CD14-positive monocyte (primary cell): ENCODE results near the gene RTP5. TPM values are rescaled to one million over a fixed set of nuclear protein-coding genes. Genes with fewer than 3 reads are reported as not detected.
A peak's percentile ranks its signal among the peaks of the same experiment; 100 is the strongest.

Experiments
- DNase-seq, 3 donors: peaks; one replicate each; pipeline ENCODE4 v3.0.0-alpha.2; 2011 to 2022
- H2AFZ ChIP-seq: 2 replicates; pipeline ENCODE4 v1.6.0; 2012; ENCODE audit warnings: mild to moderate bottlenecking, low read depth, low read length, inconsistent platforms; ENCODE audit not compliant: insufficient read depth, poor library complexity, severe bottlenecking
- H3K27ac ChIP-seq, 2 donors: 1 replicate in 1 of 2; 2 replicates in 1 of 2; pipeline ENCODE4 v1.5.1; 2012 to 2013; ENCODE audit warnings: low read length in 2 of 2, control low read depth in 1 of 2, inconsistent platforms in 1 of 2, low read depth in 1 of 2, mild to moderate bottlenecking in 1 of 2
- H3K27me3 ChIP-seq, 2 donors: one replicate each; pipeline versions ENCODE4 v1.6.0 to v1.6.1; 2011 to 2013; ENCODE audit warnings: low read length in 2 of 2; ENCODE audit not compliant: control insufficient read depth in 2 of 2, insufficient read depth in 2 of 2
- H3K36me3 ChIP-seq, 2 donors: replicated peaks in 1 of 2; 1 replicate in 1 of 2; 2 replicates in 1 of 2; pipeline versions ENCODE4 v1.5.1 to v1.6.1; 2012 to 2013; ENCODE audit warnings: low read length in 2 of 2, control low read depth in 1 of 2, inconsistent platforms in 1 of 2, mild to moderate bottlenecking in 1 of 2; ENCODE audit not compliant: insufficient read depth in 2 of 2, control insufficient read depth in 1 of 2
- H3K4me1 ChIP-seq, 2 donors: 1 replicate in 1 of 2; 2 replicates in 1 of 2; pipeline versions ENCODE4 v1.5.1 to v1.6.1; 2012 to 2013; ENCODE audit warnings: low read length in 2 of 2, control low read depth in 1 of 2, inconsistent platforms in 1 of 2, mild to moderate bottlenecking in 1 of 2, moderate library complexity in 1 of 2; ENCODE audit not compliant: insufficient read depth in 2 of 2, control insufficient read depth in 1 of 2
- H3K4me2 ChIP-seq: replicated peaks from 2 replicates; pipeline ENCODE3; 2012; ENCODE audit warnings: low read length, moderate library complexity, mild to moderate bottlenecking; ENCODE audit not compliant: poor library complexity, severe bottlenecking; ENCODE audit errors: extremely low read depth
- H3K4me3 ChIP-seq, 3 experiments: fragments of 200-600 bp in 1 of 3; sonication (generic) in 1 of 3; replicated peaks in 1 of 3; 1 replicate in 2 of 3; 2 replicates in 1 of 3; pipeline ENCODE4 v1.5.1; 2011 to 2013; ENCODE audit warnings: low read length in 3 of 3, mild to moderate bottlenecking in 3 of 3, control low read depth in 2 of 3, low read depth in 2 of 3, inconsistent platforms in 1 of 3, moderate library complexity in 1 of 3
- H3K79me2 ChIP-seq: 2 replicates; pipeline ENCODE4 v1.6.0; 2012; ENCODE audit warnings: mild to moderate bottlenecking, control low read depth, inconsistent platforms, low read length, moderate library complexity; ENCODE audit not compliant: insufficient read depth
- H3K9ac ChIP-seq: 2 replicates; pipeline ENCODE4 v1.6.0; 2017; ENCODE audit warnings: low read length, mild to moderate bottlenecking; ENCODE audit not compliant: insufficient read depth, poor library complexity, severe bottlenecking
- H3K9me3 ChIP-seq, 2 donors: replicated peaks in 1 of 2; 1 replicate in 1 of 2; 2 replicates in 1 of 2; pipeline versions ENCODE4 v1.5.1 to v1.6.1; 2012 to 2013; ENCODE audit warnings: low read length in 2 of 2, control low read depth in 1 of 2; ENCODE audit not compliant: control insufficient read depth in 1 of 2, insufficient read depth in 1 of 2
- H4K20me1 ChIP-seq: 2 replicates; pipeline ENCODE4 v1.6.0; 2012; ENCODE audit warnings: mild to moderate bottlenecking, low read length, control low read depth, moderate library complexity; ENCODE audit not compliant: insufficient read depth
- H3K27ac Mint-ChIP-seq, 7 donors: one replicate each; pipeline ENCODE4 v1.8.0; 2020; ENCODE audit warnings: mild to moderate bottlenecking in 7 of 7, mixed read lengths in 7 of 7, moderate library complexity in 6 of 7, inconsistent platforms in 2 of 7
- H3K27me3 Mint-ChIP-seq, 3 donors: one replicate each; pipeline ENCODE4 v1.8.0; 2021 to 2022; ENCODE audit warnings: low read depth in 3 of 3, mild to moderate bottlenecking in 3 of 3, mixed read lengths in 3 of 3, moderate library complexity in 3 of 3, inconsistent platforms in 1 of 3
- H3K36me3 Mint-ChIP-seq, 2 donors: one replicate each; pipeline ENCODE4 v1.8.0; 2020; ENCODE audit warnings: mixed read lengths in 2 of 2, inconsistent platforms in 1 of 2, mild to moderate bottlenecking in 1 of 2
- H3K4me1 Mint-ChIP-seq: one replicate; pipeline ENCODE4 v1.8.0; 2020; ENCODE audit warnings: mild to moderate bottlenecking, mixed read lengths
- H3K4me3 Mint-ChIP-seq, 2 donors: one replicate each; pipeline ENCODE4 v1.8.0; 2020; ENCODE audit warnings: mild to moderate bottlenecking in 2 of 2, mixed read lengths in 2 of 2, moderate library complexity in 1 of 2
- H3K9me3 Mint-ChIP-seq, 7 donors: one replicate each; pipeline ENCODE4 v1.8.0; 2020 to 2022; ENCODE audit warnings: mixed read lengths in 7 of 7, mild to moderate bottlenecking in 6 of 7, moderate library complexity in 6 of 7, inconsistent platforms in 2 of 7
- WGBS: methylation state at CpG from one replicate; pipeline ENCODE4 v1.1.5; 2013; ENCODE audit warnings: missing lambda C conversion rate; ENCODE audit not compliant: insufficient coverage; 5-methylcytosine and 5-hydroxymethylcytosine counted together
- intact Hi-C, 2 donors: fragments of 100-400 bp; cut with micrococcal nuclease; formaldehyde crosslinking; loops; one replicate each; pipeline versions ENCODE4 v1.15.0 to v1.15.1; 2023
- polyA plus RNA-seq, 3 donors: library from polyadenylated mRNA; depleted of rRNA in 1 of 3; unstranded in 2 of 3; stranded (reverse) in 1 of 3; fragments of 300-500 nt in 2 of 3; fragments of >200 nt in 1 of 3; fragmentation: Illumina TruSeq in 2 of 3; gene quantifications; 1 replicate in 2 of 3; 2 replicates in 1 of 3; pipeline ENCODE4 v1.2.3, GENCODE V29; 2012 to 2021
- TF ChIP-seq, protein P1 (sequence below): fragments of 200-600 bp; IDR thresholded peaks from one replicate; pipeline ENCODE4 v1.8.0; 2022; ENCODE audit warnings: antibody characterized with exemption, mild to moderate bottlenecking

Gene RTP5
- polyA plus RNA-seq, 3 donors, result 0.03 TPM; not detected in 2

DNA sequence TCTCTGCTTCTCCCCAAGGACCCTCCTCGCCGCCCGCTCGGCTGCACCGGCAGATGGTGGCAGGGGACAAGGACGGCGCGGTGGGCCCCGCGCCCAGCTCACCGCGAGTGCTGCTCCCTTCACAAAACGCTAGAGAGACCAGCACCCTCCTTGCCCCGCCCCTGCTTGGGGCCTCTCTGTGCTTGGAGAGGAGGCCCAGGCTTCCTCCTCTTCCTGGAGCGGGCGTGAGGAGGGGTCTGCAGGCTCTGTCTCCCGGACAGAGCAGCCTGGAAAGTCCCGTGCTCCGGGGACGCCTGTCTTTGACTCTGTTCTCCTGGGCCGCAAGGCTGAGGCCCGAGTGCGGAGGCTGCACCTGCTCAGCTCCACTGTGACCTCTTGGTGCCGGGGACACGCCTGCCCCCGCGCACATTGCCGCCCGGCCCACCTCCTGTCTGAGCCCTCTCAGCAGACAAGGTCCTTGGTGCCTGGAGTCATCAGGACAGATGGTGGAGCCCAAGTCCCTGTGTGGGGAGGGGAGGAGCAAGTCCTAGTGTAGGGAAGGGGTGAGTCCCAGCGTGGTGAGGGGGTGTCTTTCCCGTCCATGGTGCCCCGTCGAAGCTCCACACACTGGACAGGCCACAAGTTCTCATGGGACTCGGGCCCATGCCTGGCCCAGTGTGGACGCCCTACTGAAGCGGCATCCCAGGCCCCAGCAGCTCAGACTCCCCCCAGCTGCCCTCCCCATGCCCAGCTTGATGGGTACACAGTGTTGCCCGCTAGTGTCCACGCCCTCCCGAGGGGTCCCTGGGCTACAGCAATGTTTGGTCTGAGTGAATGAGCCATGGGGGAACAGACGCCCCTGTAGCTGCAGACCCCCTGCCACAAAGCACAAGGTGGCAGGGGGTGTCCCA is 33.8 kb downstream of the RTP5 start:
- no peak for DNase-seq
- H3K9me3 ChIP-seq, result no peaks in the 10 kb centered on the region
- WGBS, result 97% methylated on average over 36 of the region's 40 CpGs
- peaks cover 0 to 3% of the 10 kb centered on the region in 2 donors for H3K36me3 Mint-ChIP-seq
- peaks cover 0 to 26% (median 9%) of the 10 kb centered on the region in 3 donors for H3K27me3 Mint-ChIP-seq
- H3K9me3 Mint-ChIP-seq, result peaks cover 0 to 9% (median under 1%) of the 10 kb centered on the region in 7 donors
- H3K27me3 ChIP-seq, result peaks cover 0 to 16% of the 10 kb centered on the region in 2 donors
- H3K27ac ChIP-seq, result no peak overlapping the region
- intact Hi-C loops, result no loop called here
- peak overlapping the region in 1 of 2 donors; percentile 16 for H3K4me3 Mint-ChIP-seq
- TF ChIP-seq, protein P1, sequence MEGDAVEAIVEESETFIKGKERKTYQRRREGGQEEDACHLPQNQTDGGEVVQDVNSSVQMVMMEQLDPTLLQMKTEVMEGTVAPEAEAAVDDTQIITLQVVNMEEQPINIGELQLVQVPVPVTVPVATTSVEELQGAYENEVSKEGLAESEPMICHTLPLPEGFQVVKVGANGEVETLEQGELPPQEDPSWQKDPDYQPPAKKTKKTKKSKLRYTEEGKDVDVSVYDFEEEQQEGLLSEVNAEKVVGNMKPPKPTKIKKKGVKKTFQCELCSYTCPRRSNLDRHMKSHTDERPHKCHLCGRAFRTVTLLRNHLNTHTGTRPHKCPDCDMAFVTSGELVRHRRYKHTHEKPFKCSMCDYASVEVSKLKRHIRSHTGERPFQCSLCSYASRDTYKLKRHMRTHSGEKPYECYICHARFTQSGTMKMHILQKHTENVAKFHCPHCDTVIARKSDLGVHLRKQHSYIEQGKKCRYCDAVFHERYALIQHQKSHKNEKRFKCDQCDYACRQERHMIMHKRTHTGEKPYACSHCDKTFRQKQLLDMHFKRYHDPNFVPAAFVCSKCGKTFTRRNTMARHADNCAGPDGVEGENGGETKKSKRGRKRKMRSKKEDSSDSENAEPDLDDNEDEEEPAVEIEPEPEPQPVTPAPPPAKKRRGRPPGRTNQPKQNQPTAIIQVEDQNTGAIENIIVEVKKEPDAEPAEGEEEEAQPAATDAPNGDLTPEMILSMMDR, result no peak
- H3K4me2 ChIP-seq, result no peak overlapping the region
- H3K4me1 Mint-ChIP-seq, result peaks cover 2% of the 10 kb centered on the region
- no peak overlapping the region for H2AFZ ChIP-seq
- no peak overlapping the region for H3K9ac ChIP-seq
- H3K4me1 ChIP-seq, result no peaks in the 10 kb centered on the region
- no peak overlapping the region for H3K4me3 ChIP-seq
- peak overlapping the region in 1 of 7 donors; percentile 7 for H3K27ac Mint-ChIP-seq
- H4K20me1 ChIP-seq, result no peaks in the 10 kb centered on the region
- H3K36me3 ChIP-seq, result no peaks in the 10 kb centered on the region
- H3K79me2 ChIP-seq, result no peaks in the 10 kb centered on the region

DNA sequence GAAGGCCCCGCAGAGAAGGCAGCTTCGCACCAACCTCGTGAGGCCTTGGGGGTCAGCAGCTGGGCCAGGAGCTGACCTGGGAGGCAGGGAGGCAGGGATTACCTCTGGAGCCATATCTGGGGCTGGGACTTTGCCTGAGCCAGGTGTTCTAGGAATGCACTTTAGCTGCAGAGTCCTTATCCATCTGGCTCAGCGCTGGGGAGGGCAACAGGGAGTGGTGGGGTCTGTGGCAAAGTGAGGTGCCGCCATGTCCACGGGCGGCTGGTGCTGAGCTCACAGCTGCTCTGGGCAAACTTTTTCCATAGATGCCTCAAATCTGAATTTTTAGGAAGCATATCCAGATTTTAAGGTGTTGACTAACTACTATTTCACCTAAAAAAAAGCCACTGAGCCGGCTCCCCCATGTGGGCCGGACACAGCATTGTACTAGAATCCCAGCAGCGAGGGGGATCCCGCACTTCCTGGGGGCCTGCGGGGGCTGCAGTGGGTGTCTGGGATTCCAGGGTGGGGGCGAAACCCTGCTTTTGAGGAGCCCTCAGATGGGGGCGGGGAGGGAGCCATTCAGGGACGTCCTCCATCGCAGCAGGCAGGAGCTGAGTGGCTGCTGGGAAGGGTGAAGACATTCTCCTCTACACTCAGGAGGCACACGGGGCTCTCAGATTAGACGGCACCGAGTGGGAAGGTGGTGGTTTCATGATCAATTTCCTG is 34.6 kb downstream of the RTP5 start:
- Histone ChIP-seq H3K36me3 (no peaks in the 10 kb centered on the region), H3K27ac (no peak overlapping the region), H3K9me3 (peaks cover 0 to 3% of the 10 kb centered on the region in 2 donors), H3K4me1 (no peaks in the 10 kb centered on the region), H2AFZ (no peak overlapping the region), H3K9ac (no peak overlapping the region), H3K27me3 (peaks cover 0 to 16% of the 10 kb centered on the region in 2 donors), H3K79me2 (no peaks in the 10 kb centered on the region), H4K20me1 (no peaks in the 10 kb centered on the region), H3K4me2 (no peak overlapping the region), H3K4me3 (no peak overlapping the region)
- Mint-ChIP-seq H3K4me1 (peaks cover 2% of the 10 kb centered on the region), H3K36me3 (peaks cover 0 to 3% of the 10 kb centered on the region in 2 donors), H3K27me3 (peaks cover 0 to 26% (median 9%) of the 10 kb centered on the region in 3 donors), H3K27ac (peak overlapping the region in 1 of 7 donors; percentile 7), H3K4me3 (no peak overlapping the region), H3K9me3 (peaks cover 0 to 13% (median 2%) of the 10 kb centered on the region in 7 donors)
- 81% methylated on average over 13 of the region's 19 CpGs for WGBS
- intact Hi-C loops, result no loop called here
- TF ChIP-seq, protein P1, result no peak
- DNase-seq, result no peak
